Neutrophil (primary cell): ENCODE measurements around the gene VEGFC.

Source experiments
- H3K27ac ChIP-seq: fragments of 200-600 bp; sonication (generic); 2 replicates; pipeline ENCODE4 v1.5.1; 2016; ENCODE audit warnings: mild to moderate bottlenecking, moderate library complexity
- H3K27me3 ChIP-seq: fragments of 200-600 bp; sonication (generic); 2 replicates; pipeline ENCODE4 v1.6.0; 2016; ENCODE audit warnings: mild to moderate bottlenecking
- H3K36me3 ChIP-seq: fragments of 200-600 bp; sonication (generic); 2 replicates; pipeline ENCODE4 v1.5.1; 2017
- H3K4me1 ChIP-seq, 2 experiments: fragments of 200-600 bp in 1 of 2; sonication (generic) in 1 of 2; 1 replicate in 1 of 2; 2 replicates in 1 of 2; pipeline versions ENCODE4 v1.5.1 to v1.6.1; 2013 to 2016; ENCODE audit warnings: low read depth in 1 of 2, low read length in 1 of 2, mild to moderate bottlenecking in 1 of 2, moderate library complexity in 1 of 2; ENCODE audit not compliant: control insufficient read depth in 1 of 2, insufficient read depth in 1 of 2
- H3K4me3 ChIP-seq, 2 experiments: fragments of 200-600 bp in 1 of 2; sonication (generic) in 1 of 2; 1 replicate in 1 of 2; 2 replicates in 1 of 2; pipeline ENCODE4 v1.5.1; 2013 to 2016; ENCODE audit warnings: low read depth in 1 of 2, low read length in 1 of 2, mild to moderate bottlenecking in 1 of 2, moderate library complexity in 1 of 2
- H3K9me3 ChIP-seq: fragments of 200-600 bp; sonication (generic); 2 replicates; pipeline ENCODE4 v1.5.1; 2016
- TF ChIP-seq, protein P1 (sequence below): fragments of 200-600 bp; sonication (generic); IDR thresholded peaks from 2 replicates; pipeline ENCODE4 v1.5.1; 2016; ENCODE audit warnings: antibody characterized with exemption

VEGFC gene

DNA sequence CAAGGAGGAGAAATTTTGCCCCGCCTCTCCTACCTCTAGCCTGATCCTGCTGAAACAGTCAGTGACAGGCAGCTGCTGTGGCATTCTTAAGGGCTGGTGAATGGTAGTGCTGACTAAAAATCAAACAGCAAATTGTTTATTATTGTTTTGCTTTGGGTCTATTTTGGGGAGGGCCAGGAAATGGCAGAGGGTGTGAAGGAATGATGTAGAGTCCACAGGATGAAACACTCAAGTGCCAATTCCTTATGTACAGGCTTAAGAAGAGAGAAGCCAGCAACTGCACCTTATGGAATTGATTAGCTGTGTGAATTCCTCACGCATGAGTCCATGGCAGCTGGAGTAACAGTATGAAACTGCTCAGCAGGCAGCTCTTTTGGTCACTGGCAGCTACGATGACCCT is 39.7 kb downstream of the VEGFC start:
- TF ChIP-seq, protein P1, sequence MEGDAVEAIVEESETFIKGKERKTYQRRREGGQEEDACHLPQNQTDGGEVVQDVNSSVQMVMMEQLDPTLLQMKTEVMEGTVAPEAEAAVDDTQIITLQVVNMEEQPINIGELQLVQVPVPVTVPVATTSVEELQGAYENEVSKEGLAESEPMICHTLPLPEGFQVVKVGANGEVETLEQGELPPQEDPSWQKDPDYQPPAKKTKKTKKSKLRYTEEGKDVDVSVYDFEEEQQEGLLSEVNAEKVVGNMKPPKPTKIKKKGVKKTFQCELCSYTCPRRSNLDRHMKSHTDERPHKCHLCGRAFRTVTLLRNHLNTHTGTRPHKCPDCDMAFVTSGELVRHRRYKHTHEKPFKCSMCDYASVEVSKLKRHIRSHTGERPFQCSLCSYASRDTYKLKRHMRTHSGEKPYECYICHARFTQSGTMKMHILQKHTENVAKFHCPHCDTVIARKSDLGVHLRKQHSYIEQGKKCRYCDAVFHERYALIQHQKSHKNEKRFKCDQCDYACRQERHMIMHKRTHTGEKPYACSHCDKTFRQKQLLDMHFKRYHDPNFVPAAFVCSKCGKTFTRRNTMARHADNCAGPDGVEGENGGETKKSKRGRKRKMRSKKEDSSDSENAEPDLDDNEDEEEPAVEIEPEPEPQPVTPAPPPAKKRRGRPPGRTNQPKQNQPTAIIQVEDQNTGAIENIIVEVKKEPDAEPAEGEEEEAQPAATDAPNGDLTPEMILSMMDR, result no peak
- Histone ChIP-seq H3K27ac (no peak overlapping the region), H3K27me3 (no peaks in the 10 kb centered on the region), H3K4me1 (no peaks in the 10 kb centered on the region), H3K9me3 (no peaks in the 10 kb centered on the region), H3K36me3 (no peaks in the 10 kb centered on the region), H3K4me3 (no peak overlapping the region)

DNA sequence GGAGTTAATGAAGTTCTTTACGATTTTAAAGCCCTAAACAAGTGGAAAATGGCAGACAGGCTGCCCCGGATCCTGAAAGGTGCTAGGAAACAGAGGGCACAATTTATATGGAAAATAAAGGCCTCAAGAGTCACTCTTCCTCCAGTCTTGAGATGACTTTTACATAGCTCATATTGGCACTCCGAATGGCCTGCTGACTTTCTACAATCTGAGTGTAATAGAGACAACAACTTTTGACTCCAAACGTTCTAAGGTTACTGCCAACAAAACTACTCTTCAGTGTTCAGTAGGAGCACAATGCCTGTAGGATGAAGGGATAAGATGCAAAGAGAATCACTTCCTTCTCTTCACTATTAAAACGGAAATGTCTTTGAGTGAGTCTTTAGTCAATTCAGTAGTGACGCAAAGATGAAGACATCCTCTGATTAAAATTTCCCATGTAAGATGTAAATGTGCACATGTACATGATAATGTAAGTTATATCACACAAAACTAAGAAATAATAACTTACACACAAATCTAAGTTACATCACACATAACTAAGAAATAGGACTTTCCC is 40.5 kb downstream of the VEGFC start:
- TF ChIP-seq, protein P1, result no peak
- Histone ChIP-seq H3K27ac (no peak overlapping the region), H3K9me3 (no peaks in the 10 kb centered on the region), H3K27me3 (no peaks in the 10 kb centered on the region), H3K4me3 (no peak overlapping the region), H3K36me3 (no peaks in the 10 kb centered on the region), H3K4me1 (no peaks in the 10 kb centered on the region)

- no peaks in the 10 kb centered on the region for H3K4me1 ChIP-seq
- no peaks in the 10 kb centered on the region for H3K27me3 ChIP-seq
- no peak overlapping the region for H3K4me3 ChIP-seq
- no peaks in the 10 kb centered on the region for H3K36me3 ChIP-seq
- TF ChIP-seq, protein P1, result no peak
- no peak overlapping the region for H3K27ac ChIP-seq
- H3K9me3 ChIP-seq, result no peaks in the 10 kb centered on the region
Observed at GRCh38 chr4:176751061-176751460, 41.7 kb downstream of the VEGFC start.

DNA sequence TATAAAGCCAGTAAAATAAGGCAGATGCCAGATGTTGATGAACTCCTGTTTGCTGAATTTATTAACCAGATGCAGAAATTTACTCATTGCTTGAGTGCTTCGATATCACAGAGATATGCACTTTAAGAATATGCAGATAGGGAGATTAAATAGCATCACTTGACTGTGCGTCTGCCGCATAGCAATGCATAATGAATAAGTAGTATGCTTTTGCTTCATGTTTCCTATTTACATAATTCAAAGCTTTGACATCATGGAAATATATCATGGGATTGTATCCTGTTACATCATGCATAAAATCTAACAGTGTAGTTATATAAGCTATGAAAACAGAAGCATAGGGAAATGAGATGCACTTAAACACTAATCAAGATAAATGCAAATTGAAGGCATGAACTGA is 45.9 kb downstream of the VEGFC start:
- Histone ChIP-seq H3K9me3 (no peaks in the 10 kb centered on the region), H3K4me3 (no peak overlapping the region), H3K27me3 (no peaks in the 10 kb centered on the region), H3K4me1 (no peaks in the 10 kb centered on the region), H3K27ac (no peak overlapping the region), H3K36me3 (no peaks in the 10 kb centered on the region)
- TF ChIP-seq, protein P1, result no peak

DNA sequence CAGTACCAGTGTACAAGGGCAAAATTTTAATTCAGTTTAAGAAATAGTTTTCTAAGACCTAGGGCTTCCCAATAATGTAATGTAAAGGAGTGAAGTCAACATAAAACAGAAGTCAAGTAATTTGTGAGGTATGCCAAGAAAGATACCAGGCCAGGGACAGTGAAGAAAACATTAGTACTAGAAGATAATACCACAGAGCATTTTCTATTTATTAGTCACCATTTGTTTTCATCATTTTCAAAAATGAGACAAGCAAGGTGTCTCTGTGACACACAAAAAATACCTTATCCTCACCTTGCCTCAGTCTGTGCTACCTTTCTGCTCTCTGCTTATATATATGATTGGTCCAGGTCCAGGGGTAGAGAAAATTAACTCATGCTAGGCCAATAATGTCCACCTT is 46.8 kb downstream of the VEGFC start:
- no peaks in the 10 kb centered on the region for H3K4me1 ChIP-seq
- TF ChIP-seq, protein P1, result no peak
- no peak overlapping the region for H3K4me3 ChIP-seq

DNA sequence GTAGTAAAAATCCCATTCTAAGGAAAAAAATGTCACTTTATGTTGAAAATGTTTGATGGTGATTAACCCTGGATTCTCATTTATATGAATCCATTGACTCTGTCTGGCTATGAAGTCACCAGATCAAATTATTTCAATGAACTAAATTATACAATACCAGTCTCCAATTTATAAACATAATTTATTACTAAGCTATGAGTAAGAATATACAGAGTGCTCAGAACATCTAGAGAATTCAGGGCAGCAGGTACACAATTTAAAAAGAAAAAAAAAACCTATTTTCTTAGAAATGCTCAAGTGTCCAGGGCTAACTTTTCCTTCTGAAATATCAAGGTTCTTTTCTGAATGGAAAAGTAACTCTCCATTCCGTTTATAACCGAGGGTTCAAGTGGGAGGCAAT is 48.6 kb downstream of the VEGFC start:
- Histone ChIP-seq H3K4me1 (no peaks in the 10 kb centered on the region), H3K4me3 (no peak overlapping the region), H3K9me3 (no peaks in the 10 kb centered on the region), H3K27me3 (no peaks in the 10 kb centered on the region), H3K27ac (no peak overlapping the region), H3K36me3 (no peaks in the 10 kb centered on the region)
- TF ChIP-seq, protein P1, result no peak

More for the DNA sequence above, 46.8 kb downstream of the VEGFC start:
- Histone ChIP-seq H3K36me3 (no peaks in the 10 kb centered on the region), H3K9me3 (no peaks in the 10 kb centered on the region), H3K27me3 (no peaks in the 10 kb centered on the region), H3K27ac (no peak overlapping the region)
